K562 (cell line): ENCODE data around the gene C1orf56. TPM values are rescaled to one million over a fixed set of nuclear protein-coding genes. Genes with fewer than 3 reads are reported as not detected.
A peak's percentile ranks its signal among the peaks of the same experiment; 100 is the strongest.

ENCODE experiments used
- CBFA2T2 ChIP-seq: fragments of 450-650 bp; conservative IDR thresholded peaks from 2 replicates; pipeline ENCODE4 v1.6.1; 2017; ENCODE audit warnings: mild to moderate bottlenecking
- CSDE1 ChIP-seq, 2 experiments: fragments of 450-650 bp; IDR thresholded peaks; 2 replicates each; pipeline ENCODE4 v1.6.1; 2016; ENCODE audit warnings: mild to moderate bottlenecking in 1 of 2
- CXXC5 ChIP-seq: fragments of 250-450 bp; sonication (Bioruptor Pico); IDR thresholded peaks from 2 replicates; pipeline ENCODE4 v1.8.0; 2022; ENCODE audit warnings: inconsistent platforms, mild to moderate bottlenecking, moderate library complexity
- E2F3 ChIP-seq: fragments of 250-450 bp; sonication (Bioruptor Pico); IDR thresholded peaks from 2 replicates; pipeline ENCODE4 v1.4.0; 2020; ENCODE audit warnings: mild to moderate bottlenecking
- ELF4 ChIP-seq: fragments of 450-650 bp; formaldehyde crosslinking; IDR thresholded peaks from 2 replicates; pipeline ENCODE4 v1.4.0; 2022; ENCODE audit warnings: missing genetic modification characterization
- EP300 ChIP-seq: IDR thresholded peaks from 2 replicates; pipeline ENCODE4 v1.6.1; 2012; ENCODE audit warnings: low read length, improper control_type of control experiment
- HDAC2 ChIP-seq: fragments of 450-650 bp; IDR thresholded peaks from 2 replicates; pipeline ENCODE4 v1.6.1; 2016; ENCODE audit warnings: mild to moderate bottlenecking
- HOMEZ ChIP-seq: fragments of 250-450 bp; sonication (Bioruptor Pico); IDR thresholded peaks from 2 replicates; pipeline ENCODE4 v1.4.0; 2020; ENCODE audit warnings: mild to moderate bottlenecking, moderate library complexity
- ILK ChIP-seq: fragments of 450-650 bp; IDR thresholded peaks from 2 replicates; pipeline ENCODE4 v1.6.1; 2016; ENCODE audit warnings: missing genetic modification characterization, low read depth, mild to moderate bottlenecking, missing compliant biosample characterization, moderate library complexity, borderline replicate concordance
- L3MBTL2 ChIP-seq: fragments of 450-650 bp; IDR thresholded peaks from 2 replicates; pipeline ENCODE4 v1.6.1; 2016; ENCODE audit warnings: mild to moderate bottlenecking, moderate library complexity
- MAZ ChIP-seq, 2 experiments: fragments of 450-650 bp in 1 of 2; sonication (generic) in 1 of 2; formaldehyde crosslinking; IDR thresholded peaks in 1 of 2; conservative IDR thresholded peaks in 1 of 2; 2 replicates each; pipeline versions ENCODE4 v1.4.0 to v1.5.0; 2020; ENCODE audit warnings: mild to moderate bottlenecking in 1 of 2, missing genetic modification reagents in 1 of 2
- MTA3 ChIP-seq: fragments of 450-650 bp; formaldehyde crosslinking; IDR thresholded peaks from 2 replicates; pipeline ENCODE4 v1.6.1; 2017; ENCODE audit warnings: mild to moderate bottlenecking, borderline replicate concordance
- NCOA1 ChIP-seq: fragments of 450-650 bp; IDR thresholded peaks from 2 replicates; pipeline ENCODE4 v1.6.1; 2016; ENCODE audit warnings: low read depth
- NFE2 ChIP-seq: IDR thresholded peaks from 2 replicates; pipeline ENCODE4 v1.6.1; 2014; ENCODE audit warnings: antibody characterized with exemption, low read depth
- NRF1 ChIP-seq, 2 experiments: fragments of 450-650 bp; IDR thresholded peaks in 1 of 2; conservative IDR thresholded peaks in 1 of 2; 2 replicates each; pipeline ENCODE4 v1.6.1; 2014; ENCODE audit warnings: mild to moderate bottlenecking in 2 of 2
- PCBP2 ChIP-seq: fragments of 200-400 bp; formaldehyde crosslinking; IDR thresholded peaks from 2 replicates; pipeline ENCODE4 v1.6.1; 2018; ENCODE audit warnings: low read length, low read depth, mild to moderate bottlenecking, moderate library complexity; ENCODE audit not compliant: poor library complexity, severe bottlenecking
- SMARCA4 ChIP-seq: fragments of 450-650 bp; IDR thresholded peaks from 2 replicates; pipeline ENCODE4 v1.6.1; 2016
- TAF15 ChIP-seq: fragments of 200-400 bp; formaldehyde crosslinking; IDR thresholded peaks from 2 replicates; pipeline ENCODE4 v1.6.1; 2017; ENCODE audit warnings: mild to moderate bottlenecking, low read depth, low read length, moderate library complexity
- TRIM28 ChIP-seq: fragments of 450-650 bp; IDR thresholded peaks from 2 replicates; pipeline ENCODE4 v1.6.1; 2017
- ZFP1 ChIP-seq: fragments of 450-650 bp; formaldehyde crosslinking; IDR thresholded peaks from 2 replicates; pipeline ENCODE4 v1.4.0; 2020; ENCODE audit warnings: mild to moderate bottlenecking, mixed read lengths
- ZNF316 ChIP-seq: fragments of 450-650 bp; IDR thresholded peaks from 2 replicates; pipeline ENCODE4 v1.6.1; 2016
- ZNF445 ChIP-seq: fragments of 250-450 bp; sonication (Bioruptor Pico); IDR thresholded peaks from 2 replicates; pipeline ENCODE4 v1.4.0; 2020; ENCODE audit warnings: low read depth, mild to moderate bottlenecking, moderate library complexity
- ZNF639 ChIP-seq, 2 experiments: fragments of 200-800 bp in 1 of 2; sonication (Bioruptor generic) in 1 of 2; sonication (generic) in 1 of 2; formaldehyde crosslinking in 1 of 2; IDR thresholded peaks in 1 of 2; conservative IDR thresholded peaks in 1 of 2; 2 replicates each; pipeline versions ENCODE4 v1.5.0 to v1.6.1; 2016 to 2020; ENCODE audit warnings: missing compliant biosample characterization in 1 of 2, missing genetic modification characterization in 1 of 2, missing genetic modification reagents in 1 of 2
- ZNF830 ChIP-seq: fragments of 250-450 bp; sonication (Bioruptor Pico); IDR thresholded peaks from 2 replicates; pipeline ENCODE4 v1.5.0; 2021; ENCODE audit warnings: mild to moderate bottlenecking
- polyA plus RNA-seq, 8 experiments: library from polyadenylated mRNA; depleted of rRNA in 4 of 8; stranded (reverse) in 5 of 8; unstranded in 3 of 8; fragments of >200 nt; fragmentation: Nextera tagmentation in 2 of 8; fragmentation: Illumina TruSeq in 1 of 8; extraction: Ambion mirVana in 2 of 8; extraction: Trizol in 1 of 8; gene quantifications; 2 replicates each; pipeline versions ENCODE4 v1.2.1 to v1.2.3, GENCODE V29; 2011 to 2014; ENCODE audit warnings: inconsistent platforms in 1 of 8, missing spikeins in 1 of 8
- total RNA-seq, 7 experiments: library from RNA; depleted of rRNA in 6 of 7; stranded (reverse); fragments of >200 nt in 6 of 7; fragmentation: Illumina TruSeq in 2 of 7; extraction: Trizol in 2 of 7; gene quantifications; 2 replicates each; pipeline versions ENCODE4 v1.2.1 to v1.2.3, GENCODE V29; 2011 to 2021; ENCODE audit warnings: low replicate concordance in 1 of 7
- TF ChIP-seq, protein P1 (sequence below), 2 experiments: IDR thresholded peaks; 2 replicates each; pipeline ENCODE4 v1.6.1; 2011; ENCODE audit warnings: borderline replicate concordance in 1 of 2, control low read depth in 1 of 2, low read depth in 1 of 2, low read length in 1 of 2, mild to moderate bottlenecking in 1 of 2, mixed read lengths in 1 of 2, moderate library complexity in 1 of 2; ENCODE audit not compliant: insufficient read depth in 1 of 2, insufficient read length in 1 of 2, poor library complexity in 1 of 2, severe bottlenecking in 1 of 2; ENCODE audit errors: extremely low read depth in 1 of 2
- TF ChIP-seq, protein P2 (sequence below): sonication (generic); formaldehyde crosslinking; IDR thresholded peaks from 2 replicates; pipeline ENCODE4 v1.8.0; 2022; ENCODE audit warnings: mild to moderate bottlenecking, missing genetic modification reagents

Gene C1orf56
- total and polyA plus RNA-seq, 9 of the 15 experiments (the other 6 are each of a cell fraction or from before 2014, with no cell fraction given), result 0.18 to 15.7 (median 1.1) TPM

DNA sequence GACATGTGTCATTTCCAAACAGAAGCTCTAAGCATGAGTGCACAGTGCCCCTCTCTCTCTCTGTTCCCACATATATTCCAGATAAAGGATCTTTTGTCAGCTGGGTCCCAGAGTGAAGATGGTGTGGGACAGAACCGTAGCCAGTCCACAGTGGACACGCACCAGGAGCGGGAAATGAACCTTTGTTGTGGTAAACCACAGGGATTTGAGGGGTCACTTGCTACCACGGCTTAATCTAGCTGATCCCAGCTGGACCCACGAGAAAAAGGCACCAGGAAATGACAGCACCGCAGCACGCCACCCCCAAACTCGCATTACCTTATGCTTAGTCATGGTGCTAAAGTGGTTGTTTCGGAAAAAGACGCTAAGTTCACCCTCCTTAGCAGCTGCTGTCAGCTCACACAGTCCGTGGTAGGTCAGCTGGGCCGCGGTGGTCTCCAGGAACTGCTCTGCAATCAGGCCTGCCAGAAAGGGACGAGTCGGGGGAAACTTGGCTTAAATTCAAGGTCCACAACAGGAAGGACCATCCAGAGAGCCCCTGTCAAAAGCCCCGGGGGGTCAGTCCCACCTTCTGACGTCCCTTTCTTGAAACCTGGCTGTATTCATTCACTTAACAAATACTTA is 48.4 kb upstream of the C1orf56 start (continued):
- TF ChIP-seq E2F3 (CRISPR knock-in tag) (no peak), ZFP1 (CRISPR knock-in tag) (no peak), CSDE1 (IDR thresholded peaks at IDR 0.05) (no peak), ZNF316 (peak; percentile 94), ILK (tag) (no peak), CXXC5 (CRISPR knock-in tag) (peak; percentile 89), MAZ (CRISPR knock-in tag; conservative IDR thresholded peaks at IDR 0.05 in 1 of 2, IDR thresholded peaks at IDR 0.05 in 1 of 2) (0 out of 4 replicates have a peak, but pooled peaks have one; percentile 30 to 44), NFE2 (peak; percentile 98), ZNF639 (CRISPR knock-in tag; conservative IDR thresholded peaks at IDR 0.05 in 1 of 2, IDR thresholded peaks at IDR 0.05 in 1 of 2) (no peak; a peak in 1 of 4 replicates), SMARCA4 (peak; percentile 82), ZNF445 (CRISPR knock-in tag) (no peak), NCOA1 (peak; percentile 31; the same call in 1 of the 2 replicates), HOMEZ (CRISPR knock-in tag) (no peak), CBFA2T2 (peak; percentile 48), L3MBTL2 (peak; percentile 72), MTA3 (0 out of 2 replicates have a peak, but pooled peaks have one; percentile 47), HDAC2 (peak; percentile 84), ELF4 (CRISPR knock-in tag) (peak; percentile 21; the same call in 1 of the 2 replicates), NRF1 (conservative IDR thresholded peaks at IDR 0.05 in 1 of 2, IDR thresholded peaks at IDR 0.05 in 1 of 2) (no peak; a peak in 1 of 4 replicates), TAF15 (no peak), TRIM28 (no peak), ZNF830 (CRISPR knock-in tag) (no peak), PCBP2 (no peak), EP300 (peak; percentile 32)
- TF ChIP-seq, protein P1, sequence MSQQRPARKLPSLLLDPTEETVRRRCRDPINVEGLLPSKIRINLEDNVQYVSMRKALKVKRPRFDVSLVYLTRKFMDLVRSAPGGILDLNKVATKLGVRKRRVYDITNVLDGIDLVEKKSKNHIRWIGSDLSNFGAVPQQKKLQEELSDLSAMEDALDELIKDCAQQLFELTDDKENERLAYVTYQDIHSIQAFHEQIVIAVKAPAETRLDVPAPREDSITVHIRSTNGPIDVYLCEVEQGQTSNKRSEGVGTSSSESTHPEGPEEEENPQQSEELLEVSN (IDR thresholded peaks at IDR 0.05; ENCODE audit: borderline replicate concordance in 1 of 2, extremely low read depth in 1 of 2, insufficient read depth in 1 of 2, insufficient read length in 1 of 2, low read depth in 1 of 2, low read length in 1 of 2, poor library complexity in 1 of 2, severe bottlenecking in 1 of 2), result peak in 1 of 2 experiments; percentile 48
- TF ChIP-seq, protein P2, sequence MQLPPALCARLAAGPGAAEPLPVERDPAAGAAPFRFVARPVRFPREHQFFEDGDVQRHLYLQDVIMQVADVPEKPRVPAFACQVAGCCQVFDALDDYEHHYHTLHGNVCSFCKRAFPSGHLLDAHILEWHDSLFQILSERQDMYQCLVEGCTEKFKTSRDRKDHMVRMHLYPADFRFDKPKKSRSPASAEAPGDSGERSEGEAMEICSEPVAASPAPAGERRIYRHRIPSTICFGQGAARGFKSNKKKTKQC (CRISPR knock-in tag), result no peak
